K562 (cell line): Measurements from ENCODE around the gene ARHGAP15. TPM values are rescaled to one million over a fixed set of nuclear protein-coding genes. Genes with fewer than 3 reads are reported as not detected.

Source experiments
- ATAC-seq: fragments of 200-7000 bp; cut with Tn5 transposase; 3 replicates; pipeline ENCODE4 v1.9.1; 2020; ENCODE audit warnings: moderate library complexity
- BruUV-seq: library from RNA; stranded (reverse); fragments of 400-500 nt; replicated peaks from 2 replicates; lab custom pipeline; 2021; lab: Mats Ljungman, UMichigan
- CTCF ChIA-PET: fragments of 300-600 bp; formaldehyde crosslinking; extraction: SDS; loops from one replicate; lab custom pipeline; 2021; ENCODE audit warnings: low intra/inter-chr PET ratio; lab: Yijun Ruan, JAX
- POLR2A ChIA-PET: fragments of 300-600, 350-650 bp; sonication (Branson Sonifier 250); formaldehyde crosslinking; extraction: SDS; loops from one replicate; lab custom pipeline; 2021; ENCODE audit warnings: antibody characterized with exemption, inconsistent platforms; lab: Yijun Ruan, JAX
- DNase-seq, 4 experiments: peaks; one replicate each; pipeline versions ENCODE4 v3.0.0 to v3.0.0-alpha.2; 2011 to 2018; ENCODE audit warnings: low spot score in 3 of 4, mixed read lengths in 3 of 4; ENCODE audit errors: extremely low read depth in 1 of 4
- FAIRE-seq: peaks from 2 replicates; lab custom pipeline; 2011; peaks lifted over from hg19 to GRCh38; lab: Jason Lieb, UNC
- H2AFZ ChIP-seq: 2 replicates; pipeline ENCODE4 v1.6.0; 2011; ENCODE audit warnings: low read depth, low read length, control low read depth, inconsistent platforms
- H3K27ac ChIP-seq: fragments of 200-600 bp; 3 replicates; pipeline ENCODE4 v1.8.0; 2011; ENCODE audit warnings: low read depth, mild to moderate bottlenecking, control low read depth, inconsistent platforms, low read length, moderate library complexity, mixed read lengths; ENCODE audit errors: extremely low read depth
- H3K27me3 ChIP-seq, 2 experiments: fragments of 300-600 bp in 1 of 2; 2 replicates in 1 of 2; 3 replicates in 1 of 2; pipeline versions ENCODE4 v1.6.0 to v1.8.0; 2011; ENCODE audit warnings: inconsistent platforms in 2 of 2, low read length in 2 of 2, mild to moderate bottlenecking in 1 of 2, mixed read lengths in 1 of 2, moderate library complexity in 1 of 2; ENCODE audit not compliant: control insufficient read depth in 2 of 2, insufficient read depth in 2 of 2
- H3K36me3 ChIP-seq: fragments of 300-600 bp; 3 replicates; pipeline ENCODE4 v1.8.0; 2011; ENCODE audit warnings: mild to moderate bottlenecking, low read length, inconsistent platforms; ENCODE audit not compliant: control insufficient read depth, insufficient read depth
- H3K4me1 ChIP-seq, 2 experiments: fragments of 200-600 bp in 1 of 2; replicated peaks in 1 of 2; 2 replicates in 1 of 2; 3 replicates in 1 of 2; pipeline versions ENCODE4 v1.5.1 to v1.8.0; 2011; ENCODE audit warnings: inconsistent platforms in 2 of 2, low read length in 2 of 2, mild to moderate bottlenecking in 1 of 2, mixed read lengths in 1 of 2, moderate library complexity in 1 of 2; ENCODE audit not compliant: control insufficient read depth in 2 of 2, insufficient read depth in 2 of 2
- H3K4me2 ChIP-seq: 2 replicates; pipeline ENCODE4 v1.6.1; 2011; ENCODE audit warnings: low read length, control low read depth, inconsistent platforms, mixed read lengths; ENCODE audit not compliant: insufficient read depth
- H3K4me3 ChIP-seq: fragments of 200-600 bp; sonication (generic), shearing (Covaris generic); 2 replicates; pipeline ENCODE4 v1.5.1; 2016; ENCODE audit warnings: control low read depth, inconsistent platforms
- H3K79me2 ChIP-seq: fragments of 200-600 bp; 3 replicates; pipeline ENCODE4 v1.8.0; 2011; ENCODE audit warnings: low read length, inconsistent platforms; ENCODE audit not compliant: control insufficient read depth, insufficient read depth
- H3K9ac ChIP-seq, 2 experiments: 2 replicates each; pipeline versions ENCODE4 v1.6.0 to v1.6.1; 2011; ENCODE audit warnings: low read depth in 2 of 2, low read length in 2 of 2, control low read depth in 1 of 2, inconsistent platforms in 1 of 2, mild to moderate bottlenecking in 1 of 2, mixed read lengths in 1 of 2; ENCODE audit not compliant: insufficient read depth in 1 of 2
- H3K9me1 ChIP-seq: one replicate; pipeline ENCODE4 v1.6.0; 2011; ENCODE audit warnings: inconsistent platforms, mild to moderate bottlenecking, low read length, moderate library complexity; ENCODE audit not compliant: control insufficient read depth, insufficient read depth
- H3K9me3 ChIP-seq: replicated peaks from 2 replicates; pipeline ENCODE4 v1.5.1; 2011; ENCODE audit warnings: low read depth, low read length, inconsistent platforms; ENCODE audit not compliant: control insufficient read depth, insufficient read depth
- H4K20me1 ChIP-seq: replicated peaks from 2 replicates; pipeline ENCODE4 v1.6.1; 2011; ENCODE audit warnings: low read length, inconsistent platforms, mixed read lengths; ENCODE audit not compliant: control insufficient read depth, insufficient read depth
- CBX1 ChIP-seq: sonication (generic); IDR thresholded peaks from 2 replicates; pipeline ENCODE4 v1.6.1; 2016; ENCODE audit warnings: antibody characterized with exemption, low read depth, mild to moderate bottlenecking
- KDM5B ChIP-seq: fragments of 200-600 bp; sonication (generic); IDR thresholded peaks from 2 replicates; pipeline ENCODE4 v1.6.1; 2012; ENCODE audit warnings: low read depth, mild to moderate bottlenecking, moderate library complexity, low read length, control low read depth, inconsistent platforms; ENCODE audit not compliant: insufficient replicate concordance
- MCM5 ChIP-seq: fragments of 450-650 bp; IDR thresholded peaks from 2 replicates; pipeline ENCODE4 v1.6.1; 2016; ENCODE audit warnings: low read depth
- ZBTB1 ChIP-seq: sonication (generic); formaldehyde crosslinking; IDR thresholded peaks from 2 replicates; pipeline ENCODE4 v1.8.1; 2023; ENCODE audit warnings: missing genetic modification reagents, low read depth, mild to moderate bottlenecking, borderline replicate concordance
- ZNF695 ChIP-seq: fragments of 450-650 bp; formaldehyde crosslinking; IDR thresholded peaks from 2 replicates; pipeline ENCODE4 v1.4.0; 2020; ENCODE audit warnings: mild to moderate bottlenecking, moderate library complexity
- ZNF699 ChIP-seq: fragments of 250-450 bp; sonication (Bioruptor Pico); IDR thresholded peaks from 2 replicates; pipeline ENCODE4 v1.8.0; 2021; ENCODE audit warnings: mild to moderate bottlenecking, moderate library complexity; ENCODE audit not compliant: insufficient replicate concordance
- WGBS: fragments of 100-300 bp; shearing (Covaris generic); methylation state at CpG from one replicate; pipeline ENCODE4 v1.1.6; 2016; ENCODE audit warnings: low coverage, mixed read lengths; ENCODE audit not compliant: insufficient coverage; ENCODE audit errors: missing lambda C conversion rate; 5-methylcytosine and 5-hydroxymethylcytosine counted together
- in situ Hi-C: fragments of 300-500 bp; cut with MboI; formaldehyde crosslinking; loops from 4 replicates; pipeline ENCODE4 v1.15.0; 2018; ENCODE audit warnings: inconsistent platforms, mixed read lengths
- intact Hi-C: fragments of 100-400 bp; cut with micrococcal nuclease; formaldehyde crosslinking; loops from 2 replicates; pipeline ENCODE4 v1.14.2; 2022
- polyA plus RNA-seq, 8 experiments: library from polyadenylated mRNA; depleted of rRNA in 4 of 8; stranded (reverse) in 5 of 8; unstranded in 3 of 8; fragments of >200 nt; fragmentation: Nextera tagmentation in 2 of 8; fragmentation: Illumina TruSeq in 1 of 8; extraction: Ambion mirVana in 2 of 8; extraction: Trizol in 1 of 8; gene quantifications; 2 replicates each; pipeline versions ENCODE4 v1.2.1 to v1.2.3, GENCODE V29; 2011 to 2014; ENCODE audit warnings: inconsistent platforms in 1 of 8, missing spikeins in 1 of 8
- total RNA-seq, 7 experiments: library from RNA; depleted of rRNA in 6 of 7; stranded (reverse); fragments of >200 nt in 6 of 7; fragmentation: Illumina TruSeq in 2 of 7; extraction: Trizol in 2 of 7; gene quantifications; 2 replicates each; pipeline versions ENCODE4 v1.2.1 to v1.2.3, GENCODE V29; 2011 to 2021; ENCODE audit warnings: low replicate concordance in 1 of 7
- TF ChIP-seq, protein P1 (sequence below): conservative IDR thresholded peaks from 2 replicates; pipeline ENCODE4 v1.6.1; 2011; ENCODE audit warnings: low read depth, mild to moderate bottlenecking, low read length; ENCODE audit not compliant: control insufficient read depth
- TF ChIP-seq, protein P2 (sequence below): sonication (generic); formaldehyde crosslinking; IDR thresholded peaks from 2 replicates; pipeline ENCODE4 v1.8.1; 2022; ENCODE audit warnings: missing genetic modification reagents
- TF ChIP-seq, protein P3 (sequence below): fragments of 250-450 bp; sonication (Bioruptor Pico); IDR thresholded peaks from 2 replicates; pipeline ENCODE4 v1.4.0; 2020; ENCODE audit warnings: mild to moderate bottlenecking

ARHGAP15 gene
- total and polyA plus RNA-seq, 9 of the 15 experiments (the other 6 are each of a cell fraction or from before 2014, with no cell fraction given): 1.5 to 17.9 (median 7.9) TPM

DNA sequence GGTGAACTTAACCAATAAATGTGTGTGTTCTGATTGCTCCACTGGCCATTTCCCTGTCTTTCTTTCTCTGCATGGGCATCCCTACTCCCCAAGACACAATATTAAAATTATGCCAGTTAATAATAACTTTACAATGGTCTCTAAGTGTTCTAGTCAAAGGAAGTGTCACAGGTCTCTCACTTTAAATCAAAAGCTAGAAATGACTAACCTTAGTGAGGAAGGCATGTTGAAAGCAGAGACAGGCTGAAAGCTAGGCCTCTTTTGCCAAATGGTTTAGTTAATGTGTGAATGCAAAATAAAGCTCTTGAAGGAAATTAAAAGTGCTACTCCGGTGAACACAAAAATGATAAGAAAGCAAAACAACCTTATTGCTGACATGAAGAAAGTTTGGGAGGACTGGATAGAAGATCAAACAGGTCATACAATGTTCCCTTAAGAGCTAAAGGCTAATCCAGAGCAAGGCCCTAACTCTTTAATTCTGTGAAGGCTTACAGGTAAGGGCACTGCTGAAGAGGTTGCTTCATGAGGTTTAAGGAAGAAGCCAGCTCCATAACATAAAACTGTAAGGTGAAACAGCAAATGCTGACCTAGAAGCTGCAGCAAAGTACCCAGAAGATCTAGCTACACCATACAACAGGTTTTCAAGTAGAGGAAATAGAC is 44.0 kb upstream of the ARHGAP15 start:
- POLR2A ChIA-PET: no interaction called here
- no peaks in the 10 kb centered on the region for H3K27me3 ChIP-seq
- no peak for DNase-seq
- 0% methylated on average over 1 of the region's 1 CpG for WGBS
- H3K79me2 ChIP-seq: no peaks in the 10 kb centered on the region
- H3K9me3 ChIP-seq: no peaks in the 10 kb centered on the region
- H3K4me3 ChIP-seq: no peak overlapping the region
- no peaks in the 10 kb centered on the region for H3K9me1 ChIP-seq
- H3K27ac ChIP-seq: no peak overlapping the region
- no peak overlapping the region for H2AFZ ChIP-seq
- intact Hi-C loops: no loop called here
- CTCF ChIA-PET: no interaction called here
- no peaks in the 10 kb centered on the region for H4K20me1 ChIP-seq
- FAIRE-seq: no peak
- in situ Hi-C loops: no loop called here
- no peaks in the 10 kb centered on the region for H3K36me3 ChIP-seq
- BruUV-seq: no TSS peak
- TF ChIP-seq ZBTB1 (CRISPR knock-in tag) (no peak), KDM5B (no peak), CBX1 (no peak), MCM5 (no peak), ZNF695 (no peak), ZNF699 (CRISPR knock-in tag) (no peak)
- TF ChIP-seq, protein P1, sequence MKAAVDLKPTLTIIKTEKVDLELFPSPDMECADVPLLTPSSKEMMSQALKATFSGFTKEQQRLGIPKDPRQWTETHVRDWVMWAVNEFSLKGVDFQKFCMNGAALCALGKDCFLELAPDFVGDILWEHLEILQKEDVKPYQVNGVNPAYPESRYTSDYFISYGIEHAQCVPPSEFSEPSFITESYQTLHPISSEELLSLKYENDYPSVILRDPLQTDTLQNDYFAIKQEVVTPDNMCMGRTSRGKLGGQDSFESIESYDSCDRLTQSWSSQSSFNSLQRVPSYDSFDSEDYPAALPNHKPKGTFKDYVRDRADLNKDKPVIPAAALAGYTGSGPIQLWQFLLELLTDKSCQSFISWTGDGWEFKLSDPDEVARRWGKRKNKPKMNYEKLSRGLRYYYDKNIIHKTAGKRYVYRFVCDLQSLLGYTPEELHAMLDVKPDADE: no peak
- TF ChIP-seq, protein P2, sequence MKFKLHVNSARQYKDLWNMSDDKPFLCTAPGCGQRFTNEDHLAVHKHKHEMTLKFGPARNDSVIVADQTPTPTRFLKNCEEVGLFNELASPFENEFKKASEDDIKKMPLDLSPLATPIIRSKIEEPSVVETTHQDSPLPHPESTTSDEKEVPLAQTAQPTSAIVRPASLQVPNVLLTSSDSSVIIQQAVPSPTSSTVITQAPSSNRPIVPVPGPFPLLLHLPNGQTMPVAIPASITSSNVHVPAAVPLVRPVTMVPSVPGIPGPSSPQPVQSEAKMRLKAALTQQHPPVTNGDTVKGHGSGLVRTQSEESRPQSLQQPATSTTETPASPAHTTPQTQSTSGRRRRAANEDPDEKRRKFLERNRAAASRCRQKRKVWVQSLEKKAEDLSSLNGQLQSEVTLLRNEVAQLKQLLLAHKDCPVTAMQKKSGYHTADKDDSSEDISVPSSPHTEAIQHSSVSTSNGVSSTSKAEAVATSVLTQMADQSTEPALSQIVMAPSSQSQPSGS (CRISPR knock-in tag): no peak
- TF ChIP-seq, protein P3, sequence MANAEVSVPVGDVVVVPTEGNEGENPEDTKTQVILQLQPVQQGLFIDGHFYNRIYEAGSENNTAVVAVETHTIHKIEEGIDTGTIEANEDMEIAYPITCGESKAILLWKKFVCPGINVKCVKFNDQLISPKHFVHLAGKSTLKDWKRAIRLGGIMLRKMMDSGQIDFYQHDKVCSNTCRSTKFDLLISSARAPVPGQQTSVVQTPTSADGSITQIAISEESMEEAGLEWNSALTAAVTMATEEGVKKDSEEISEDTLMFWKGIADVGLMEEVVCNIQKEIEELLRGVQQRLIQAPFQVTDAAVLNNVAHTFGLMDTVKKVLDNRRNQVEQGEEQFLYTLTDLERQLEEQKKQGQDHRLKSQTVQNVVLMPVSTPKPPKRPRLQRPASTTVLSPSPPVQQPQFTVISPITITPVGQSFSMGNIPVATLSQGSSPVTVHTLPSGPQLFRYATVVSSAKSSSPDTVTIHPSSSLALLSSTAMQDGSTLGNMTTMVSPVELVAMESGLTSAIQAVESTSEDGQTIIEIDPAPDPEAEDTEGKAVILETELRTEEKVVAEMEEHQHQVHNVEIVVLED (CRISPR knock-in tag): no peak
- no peak for ATAC-seq
- H3K9ac ChIP-seq: no peak overlapping the region
- no peak overlapping the region for H3K4me2 ChIP-seq
- H3K4me1 ChIP-seq: no peaks in the 10 kb centered on the region
